ENCODE data around the gene SCAF11.

- TF ChIP-seq CTCF (IDR thresholded peaks at IDR 0.05), result no peak
- no peak for TF ChIP-seq EP300 (IDR thresholded peaks at IDR 0.05)
- no peak for TF ChIP-seq POLR2AphosphoS5 (IDR thresholded peaks at IDR 0.05)
Measured at GRCh38 chr12:45973526-45973925, 16.8 kb downstream of the SCAF11 start.

Measured in suprapubic skin (tissue), 4 donors.